ENCODE data around the gene ZMYND8. TPM values are rescaled to one million over a fixed set of nuclear protein-coding genes. Genes with fewer than 3 reads are reported as not detected.
"Not testable (repeated sequence)": the region's sequence is repeated elsewhere in the genome, so short reads cannot be mapped to it uniquely, and the experiment has no call there.

The ZMYND8 gene
- total and polyA plus RNA-seq, 4 donors = 14.2 to 46.4 (median 30.1) TPM

GRCh38 chr20:47392015-47392720, 35.7 kb upstream of the ZMYND8 start:
- H3K27ac ChIP-seq (ENCODE audit: low read depth in 1 of 2, low read length in 1 of 2) = peak overlapping the region in 1 of 2 donors; percentile 73
- WGBS, 2 donors = 75 to 77% methylated on average over 7 of the region's 7 CpGs

GRCh38 chr20:47391276-47392010, 34.9 kb upstream of the ZMYND8 start:
- WGBS, 2 donors = 97 to 98% methylated on average over 6 of the region's 6 CpGs
- ATAC-seq (ENCODE audit: insufficient read depth, low FRiP score) (no peak), DNase-seq (no peak)

More at GRCh38 chr20:47392015-47392720, 35.7 kb upstream of the ZMYND8 start:
- H3K9ac ChIP-seq (ENCODE audit: insufficient read depth in 1 of 2, low read length in 2 of 2) = no peak overlapping the region
- H3K9me3 ChIP-seq (ENCODE audit: control insufficient read depth in 4 of 4, insufficient read depth in 3 of 4, low read length in 3 of 4) = no peaks in the 10 kb centered on the region
- DNase-seq (no peak), ATAC-seq (ENCODE audit: insufficient read depth, low FRiP score) (peak; percentile 57)
- H3K4me3 ChIP-seq = no peak overlapping the region
- H3K4me1 ChIP-seq (ENCODE audit: control insufficient read depth in 5 of 5, insufficient read depth in 5 of 5, low read length in 5 of 5) = peaks cover 0 to 7% (median 0%) of the 10 kb centered on the region in 5 donors
- no peaks in the 10 kb centered on the region for H3K27me3 ChIP-seq (ENCODE audit: control insufficient read depth in 3 of 3, insufficient read depth in 3 of 3, low read length in 2 of 3)
- no peak for TF ChIP-seq CTCF (IDR thresholded peaks at IDR 0.05; ENCODE audit: control extremely low read depth, extremely low read depth)
- H3K36me3 ChIP-seq (ENCODE audit: control insufficient read depth in 4 of 4, insufficient read depth in 4 of 4, low read length in 4 of 4) = no peaks in the 10 kb centered on the region

GRCh38 chr20:47389867-47390347, 33.4 kb upstream of the ZMYND8 start:
- Histone ChIP-seq H3K36me3 (ENCODE audit: control insufficient read depth in 4 of 4, insufficient read depth in 4 of 4, low read length in 4 of 4) (no peaks in the 10 kb centered on the region), H3K9ac (ENCODE audit: insufficient read depth in 1 of 2, low read length in 2 of 2) (no peak overlapping the region), H3K4me3 (no peak overlapping the region), H3K4me1 (ENCODE audit: control insufficient read depth in 5 of 5, insufficient read depth in 5 of 5, low read length in 5 of 5) (peaks cover 0 to 5% (median 0%) of the 10 kb centered on the region in 5 donors), H3K9me3 (ENCODE audit: control insufficient read depth in 4 of 4, insufficient read depth in 3 of 4, low read length in 3 of 4) (no peaks in the 10 kb centered on the region), H3K27ac (ENCODE audit: low read depth in 1 of 2, low read length in 1 of 2) (no peak overlapping the region), H3K27me3 (ENCODE audit: control insufficient read depth in 3 of 3, insufficient read depth in 3 of 3, low read length in 2 of 3) (no peaks in the 10 kb centered on the region)
- WGBS, 2 donors = 83 to 85% methylated on average over 6 of the region's 6 CpGs
- no peak for TF ChIP-seq CTCF (IDR thresholded peaks at IDR 0.05; ENCODE audit: control extremely low read depth, extremely low read depth)
- no peak for ATAC-seq (ENCODE audit: insufficient read depth, low FRiP score)
- no peak for DNase-seq

More at GRCh38 chr20:47391276-47392010, 34.9 kb upstream of the ZMYND8 start:
- Histone ChIP-seq H3K9me3 (ENCODE audit: control insufficient read depth in 4 of 4, insufficient read depth in 3 of 4, low read length in 3 of 4) (no peaks in the 10 kb centered on the region), H3K27me3 (ENCODE audit: control insufficient read depth in 3 of 3, insufficient read depth in 3 of 3, low read length in 2 of 3) (no peaks in the 10 kb centered on the region), H3K4me3 (no peak overlapping the region), H3K9ac (ENCODE audit: insufficient read depth in 1 of 2, low read length in 2 of 2) (no peak overlapping the region), H3K4me1 (ENCODE audit: control insufficient read depth in 5 of 5, insufficient read depth in 5 of 5, low read length in 5 of 5) (peaks cover 0 to 5% (median 0%) of the 10 kb centered on the region in 5 donors), H3K27ac (ENCODE audit: low read depth in 1 of 2, low read length in 1 of 2) (no peak overlapping the region), H3K36me3 (ENCODE audit: control insufficient read depth in 4 of 4, insufficient read depth in 4 of 4, low read length in 4 of 4) (no peaks in the 10 kb centered on the region)
- TF ChIP-seq CTCF (IDR thresholded peaks at IDR 0.05; ENCODE audit: control extremely low read depth, extremely low read depth) = no peak

- DNase-seq; H3K36me3 ChIP-seq (ENCODE audit: control insufficient read depth in 4 of 4, insufficient read depth in 4 of 4, low read length in 4 of 4); H3K4me1 ChIP-seq (ENCODE audit: control insufficient read depth in 5 of 5, insufficient read depth in 5 of 5, low read length in 5 of 5); ATAC-seq (ENCODE audit: insufficient read depth, low FRiP score); H3K9ac ChIP-seq (ENCODE audit: insufficient read depth in 1 of 2, low read length in 2 of 2); H3K9me3 ChIP-seq (ENCODE audit: control insufficient read depth in 4 of 4, insufficient read depth in 3 of 4, low read length in 3 of 4); H3K27me3 ChIP-seq (ENCODE audit: control insufficient read depth in 3 of 3, insufficient read depth in 3 of 3, low read length in 2 of 3); H3K4me3 ChIP-seq; H3K27ac ChIP-seq (ENCODE audit: low read depth in 1 of 2, low read length in 1 of 2): not testable (repeated sequence)
- 98% methylated on average over 5 of the region's 5 CpGs for WGBS, 2 donors
Measured at GRCh38 chr20:47385968-47386367, 29.5 kb upstream of the ZMYND8 start.
